HG02840 (cell line): ENCODE results near the gene SH3RF2.
"Not testable (repeated sequence)": the region's sequence is repeated elsewhere in the genome, so short reads cannot be mapped to it uniquely, and the experiment has no call there.

Experiments used
- ATAC-seq: cut with Tn5 transposase; IDR thresholded peaks from one replicate; pipeline ENCODE4 v1.9.1; 2021; ENCODE audit warnings: mild to moderate bottlenecking, moderate library complexity, moderate number of reproducible peaks; ENCODE audit not compliant: unreplicated experiment, low FRiP score

Gene SH3RF2

GRCh38 chr5:145947581-145947980, 11.2 kb downstream of the SH3RF2 start:
- no peak for ATAC-seq

- ATAC-seq, result no peak
Observed at GRCh38 chr5:145948047-145948446, 11.7 kb downstream of the SH3RF2 start.

GRCh38 chr5:145948921-145949320, 12.5 kb downstream of the SH3RF2 start:
- no peak for ATAC-seq

GRCh38 chr5:145949474-145949873, 13.1 kb downstream of the SH3RF2 start:
- ATAC-seq, result no peak

GRCh38 chr5:145951071-145951470, 14.7 kb downstream of the SH3RF2 start:
- ATAC-seq, result no peak

GRCh38 chr5:145953202-145953601, 16.8 kb downstream of the SH3RF2 start:
- no peak for ATAC-seq

GRCh38 chr5:145954140-145954539, 17.8 kb downstream of the SH3RF2 start:
- ATAC-seq, result not testable (repeated sequence)

GRCh38 chr5:145957388-145957787, 21.0 kb downstream of the SH3RF2 start:
- no peak for ATAC-seq

GRCh38 chr5:145958436-145958835, 22.1 kb downstream of the SH3RF2 start:
- no peak for ATAC-seq

- ATAC-seq, result no peak
Observed at GRCh38 chr5:145960166-145960565, 23.8 kb downstream of the SH3RF2 start.

GRCh38 chr5:145960848-145961600, 24.6 kb downstream of the SH3RF2 start:
- ATAC-seq, result no peak

GRCh38 chr5:145962001-145962400, 25.6 kb downstream of the SH3RF2 start:
- ATAC-seq, result no peak

- not testable (repeated sequence) for ATAC-seq
Observed at GRCh38 chr5:145964008-145964407, 27.6 kb downstream of the SH3RF2 start.

- no peak for ATAC-seq
Observed at GRCh38 chr5:145965804-145966203, 29.4 kb downstream of the SH3RF2 start.

GRCh38 chr5:145967296-145967695, 30.9 kb downstream of the SH3RF2 start:
- no peak for ATAC-seq

GRCh38 chr5:145968970-145969713, 32.8 kb downstream of the SH3RF2 start:
- no peak for ATAC-seq

- ATAC-seq, result no peak
Observed at GRCh38 chr5:145969714-145970092, 33.3 kb downstream of the SH3RF2 start.

GRCh38 chr5:145971108-145971507, 34.7 kb downstream of the SH3RF2 start:
- ATAC-seq, result no peak

GRCh38 chr5:145971701-145972100, 35.3 kb downstream of the SH3RF2 start:
- no peak for ATAC-seq

GRCh38 chr5:145975001-145975360, 38.6 kb downstream of the SH3RF2 start:
- no peak for ATAC-seq

- no peak for ATAC-seq
Observed at GRCh38 chr5:145975361-145976066, 39.1 kb downstream of the SH3RF2 start.
